Measurements from ENCODE around the gene TOB2. TPM values are rescaled to one million over a fixed set of nuclear protein-coding genes. Genes with fewer than 3 reads are reported as not detected.

The TOB2 gene
- total RNA-seq, 1 donor from 2014 or later, result 49.9 TPM

DNA sequence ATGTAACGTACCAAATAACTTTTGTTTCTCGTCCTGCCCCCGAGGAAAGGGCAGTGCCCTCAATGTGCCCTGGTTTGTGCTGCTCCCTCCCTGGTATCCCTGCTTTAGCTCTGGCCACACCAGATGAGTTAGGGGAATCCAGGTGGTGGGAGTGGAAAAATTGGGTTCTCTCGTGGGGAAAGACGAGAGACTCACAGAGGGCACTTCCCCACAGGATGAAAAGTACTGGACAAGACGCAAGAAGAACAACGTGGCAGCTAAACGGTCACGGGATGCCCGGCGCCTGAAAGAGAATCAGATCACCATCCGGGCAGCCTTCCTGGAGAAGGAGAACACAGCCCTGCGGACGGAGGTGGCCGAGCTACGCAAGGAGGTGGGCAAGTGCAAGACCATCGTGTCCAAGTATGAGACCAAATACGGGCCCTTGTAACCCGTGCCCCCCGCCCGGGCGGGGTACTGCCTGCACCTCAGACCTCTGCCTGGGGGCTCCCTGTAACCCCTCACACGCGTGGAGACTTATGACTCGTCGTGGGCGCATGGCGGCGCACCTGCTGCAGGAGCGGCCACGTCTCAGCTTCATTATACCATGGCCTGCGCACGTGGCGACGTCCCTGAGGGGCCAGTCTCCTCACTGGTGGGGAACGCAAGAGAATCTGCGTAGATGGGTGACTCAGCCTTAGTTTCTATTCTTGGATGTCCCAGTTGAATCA lies 50.9 kb downstream of the TOB2 start:
- no peak for DNase-seq (ENCODE audit: extremely low read depth, low read depth, low spot score)

DNA sequence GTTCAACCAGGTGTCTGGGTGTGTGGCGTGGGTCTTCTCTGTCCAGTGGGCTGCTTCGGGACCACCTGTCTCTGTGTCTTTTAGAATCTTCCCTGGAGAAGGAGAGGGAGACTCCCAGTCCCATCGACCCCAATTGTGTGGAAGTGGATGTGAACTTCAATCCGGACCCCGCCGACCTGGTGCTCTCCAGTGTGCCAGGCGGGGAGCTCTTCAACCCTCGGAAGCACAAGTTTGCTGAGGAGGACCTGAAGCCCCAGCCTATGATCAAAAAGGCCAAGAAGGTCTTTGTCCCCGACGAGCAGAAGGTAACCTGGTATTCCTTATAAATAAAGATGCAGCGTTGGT lies 52.6 kb downstream of the TOB2 start:
- no peak for DNase-seq (ENCODE audit: extremely low read depth, low read depth, low spot score)

DNA sequence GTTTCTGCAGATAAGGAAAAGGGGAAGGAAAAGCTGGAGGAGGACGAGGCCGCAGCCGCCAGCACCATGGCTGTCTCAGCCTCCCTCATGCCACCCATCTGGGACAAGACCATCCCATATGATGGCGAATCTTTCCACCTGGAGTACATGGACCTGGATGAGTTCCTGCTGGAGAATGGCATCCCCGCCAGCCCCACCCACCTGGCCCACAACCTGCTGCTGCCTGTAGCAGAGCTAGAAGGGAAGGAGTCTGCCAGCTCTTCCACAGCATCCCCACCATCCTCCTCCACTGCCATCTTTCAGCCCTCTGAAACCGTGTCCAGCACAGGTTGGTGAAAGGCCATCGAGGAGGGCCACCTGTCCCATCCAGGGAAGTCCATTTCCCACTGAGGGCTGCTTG lies 59.3 kb downstream of the TOB2 start:
- DNase-seq (ENCODE audit: extremely low read depth, low read depth, low spot score), result no peak

DNA sequence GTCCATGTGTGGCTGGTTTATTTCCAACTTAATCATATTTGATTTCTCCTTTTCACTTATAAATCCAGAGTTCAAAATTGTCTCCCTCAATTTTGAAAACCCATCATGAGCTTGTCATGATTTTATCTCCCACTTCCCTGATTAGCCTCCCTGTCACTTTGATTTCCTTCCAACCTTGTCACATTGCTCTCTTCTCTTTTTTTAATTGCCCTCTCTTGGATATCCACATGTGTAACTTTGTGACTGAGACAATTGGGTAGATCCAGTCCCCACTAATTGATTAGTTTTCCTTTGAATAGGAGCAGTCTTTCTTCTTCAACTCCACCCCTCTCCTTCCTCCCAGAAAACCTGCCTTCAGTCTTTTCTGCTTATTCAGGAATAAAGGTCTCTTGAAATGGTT lies 62.5 kb downstream of the TOB2 start:
- DNase-seq (ENCODE audit: extremely low read depth, low read depth, low spot score), result no peak

Other genes starting within 250 kb of the TOB2 start
- 23.2 and 25.8 TPM in 2 replicates for gene L3MBTL2, start 241.5 kb downstream of the TOB2 start, total RNA-seq
- 0.73 and 1.3 TPM in 2 replicates for gene CHADL, start 205.9 kb downstream of the TOB2 start, total RNA-seq
- gene RANGAP1, start 160.6 kb downstream of the TOB2 start, total RNA-seq, result 121 and 135 TPM in 2 replicates
- gene ZC3H7B, start 145.3 kb downstream of the TOB2 start, total RNA-seq, result 97.4 and 125 TPM in 2 replicates
- 5.0 and 8.1 TPM in 2 replicates for gene TEF, start 64.9 kb downstream of the TOB2 start, total RNA-seq
- 26.1 and 43.8 TPM in 2 replicates for gene PHF5A, start 21.9 kb upstream of the TOB2 start, total RNA-seq
- 84.3 and 87.2 TPM in 2 replicates for gene ACO2, start 22.3 kb upstream of the TOB2 start, total RNA-seq
- 9.8 and 18.1 TPM in 2 replicates for gene POLR3H, start 97.7 kb upstream of the TOB2 start, total RNA-seq
- 0.41 TPM in 1 of 2 replicates, not detected in the other for gene CSDC2, start 114.2 kb upstream of the TOB2 start, total RNA-seq
- 17.7 and 18.9 TPM in 2 replicates for gene PMM1, start 143.0 kb upstream of the TOB2 start, total RNA-seq
- gene DESI1, start 174.2 kb upstream of the TOB2 start, total RNA-seq, result 59.6 and 77.9 TPM in 2 replicates
- 251 and 256 TPM in 2 replicates for gene XRCC6, start 174.5 kb upstream of the TOB2 start, total RNA-seq
- gene SNU13, start 242.1 kb upstream of the TOB2 start, total RNA-seq, result 122 and 123 TPM in 2 replicates